Liver (tissue), 9 donors: ENCODE measurements around the gene VIPR2. TPM values are rescaled to one million over a fixed set of nuclear protein-coding genes. Genes with fewer than 3 reads are reported as not detected.

Experiments
- DNase-seq: peaks from one replicate; pipeline ENCODE4 v3.0.0-alpha.2; 2017; ENCODE audit warnings: low spot score
- H3K27ac ChIP-seq, 2 donors: one replicate each; pipeline ENCODE4 v1.7.0; 2013; ENCODE audit warnings: inconsistent platforms in 2 of 2, low read length in 2 of 2, control low read depth in 1 of 2, low read depth in 1 of 2, mild to moderate bottlenecking in 1 of 2
- H3K27me3 ChIP-seq, 4 donors: one replicate each; pipeline versions ENCODE4 v1.6.1 to v1.7.0; 2013; ENCODE audit warnings: low read length in 3 of 4, inconsistent platforms in 1 of 4, mild to moderate bottlenecking in 1 of 4, moderate library complexity in 1 of 4; ENCODE audit not compliant: control insufficient read depth in 4 of 4, insufficient read depth in 4 of 4
- H3K36me3 ChIP-seq, 4 donors: one replicate each; pipeline versions ENCODE4 v1.6.1 to v1.7.0; 2013; ENCODE audit warnings: low read length in 3 of 4, mild to moderate bottlenecking in 3 of 4, low read depth in 1 of 4, moderate library complexity in 1 of 4; ENCODE audit not compliant: control insufficient read depth in 4 of 4, insufficient read depth in 3 of 4
- H3K4me1 ChIP-seq, 4 donors: one replicate each; pipeline versions ENCODE4 v1.6.1 to v1.7.0; 2013; ENCODE audit warnings: low read length in 3 of 4, mild to moderate bottlenecking in 3 of 4, moderate library complexity in 1 of 4; ENCODE audit not compliant: control insufficient read depth in 4 of 4, insufficient read depth in 4 of 4
- H3K4me3 ChIP-seq, 3 donors: one replicate each; pipeline versions ENCODE4 v1.6.1 to v1.7.0; 2013; ENCODE audit warnings: low read length in 3 of 3, control low read depth in 1 of 3, low read depth in 1 of 3, mild to moderate bottlenecking in 1 of 3
- H3K9ac ChIP-seq, 2 donors: one replicate each; pipeline ENCODE4 v1.7.0; 2013; ENCODE audit warnings: low read length in 2 of 2, mild to moderate bottlenecking in 2 of 2, moderate library complexity in 2 of 2, control low read depth in 1 of 2, low read depth in 1 of 2
- H3K9me3 ChIP-seq, 4 donors: one replicate each; pipeline versions ENCODE4 v1.6.1 to v1.7.0; 2013; ENCODE audit warnings: low read length in 3 of 4; ENCODE audit not compliant: control insufficient read depth in 4 of 4
- ATF3 ChIP-seq: IDR thresholded peaks from 2 replicates; pipeline ENCODE4 v1.6.1; 2016; ENCODE audit warnings: antibody characterized with exemption
- CTCF ChIP-seq: fragments of 150-350 bp; IDR thresholded peaks from 2 replicates; pipeline ENCODE4 v1.5.1; 2017; ENCODE audit warnings: improper control_type of control experiment, low read depth, low read length; ENCODE audit not compliant: missing input control
- EGR1 ChIP-seq, 2 donors: IDR thresholded peaks; 2 replicates each; pipeline ENCODE4 v1.6.1; 2016 to 2018; ENCODE audit warnings: antibody characterized with exemption in 2 of 2, low read depth in 2 of 2
- FOXA1 ChIP-seq: IDR thresholded peaks from 2 replicates; pipeline ENCODE4 v1.6.1; 2016; ENCODE audit warnings: antibody characterized with exemption
- FOXA2 ChIP-seq: IDR thresholded peaks from 2 replicates; pipeline ENCODE4 v1.6.1; 2016; ENCODE audit warnings: antibody characterized with exemption
- GABPA ChIP-seq, 2 donors: IDR thresholded peaks in 1 of 2; conservative IDR thresholded peaks in 1 of 2; 2 replicates each; pipeline ENCODE4 v1.6.1; 2016; ENCODE audit warnings: antibody characterized with exemption in 2 of 2, mild to moderate bottlenecking in 1 of 2, moderate library complexity in 1 of 2
- HNF4A ChIP-seq, 2 donors: conservative IDR thresholded peaks; 2 replicates each; pipeline ENCODE4 v1.6.1; 2016; ENCODE audit warnings: antibody characterized with exemption in 2 of 2, mild to moderate bottlenecking in 2 of 2
- HNF4G ChIP-seq: IDR thresholded peaks from 2 replicates; pipeline ENCODE4 v1.6.1; 2016; ENCODE audit warnings: antibody characterized with exemption
- JUND ChIP-seq, 2 donors: IDR thresholded peaks; 2 replicates each; pipeline ENCODE4 v1.6.1; 2016; ENCODE audit warnings: antibody characterized with exemption in 2 of 2
- MAX ChIP-seq: IDR thresholded peaks from 2 replicates; pipeline ENCODE4 v1.6.1; 2016; ENCODE audit warnings: antibody characterized with exemption
- NR2F2 ChIP-seq: IDR thresholded peaks from 2 replicates; pipeline ENCODE4 v1.6.1; 2016; ENCODE audit warnings: antibody characterized with exemption
- RAD21 ChIP-seq, 2 donors: IDR thresholded peaks; 2 replicates each; pipeline ENCODE4 v1.6.1; 2016; ENCODE audit warnings: antibody characterized with exemption in 2 of 2, mild to moderate bottlenecking in 2 of 2
- REST ChIP-seq: IDR thresholded peaks from 2 replicates; pipeline ENCODE4 v1.6.1; 2016; ENCODE audit warnings: antibody characterized with exemption, mild to moderate bottlenecking
- RXRA ChIP-seq, 2 donors: IDR thresholded peaks; 2 replicates each; pipeline ENCODE4 v1.6.1; 2017 to 2018; ENCODE audit warnings: antibody characterized with exemption in 2 of 2, mild to moderate bottlenecking in 1 of 2
- SP1 ChIP-seq: IDR thresholded peaks from 2 replicates; pipeline ENCODE4 v1.6.1; 2018; ENCODE audit warnings: antibody characterized with exemption, mild to moderate bottlenecking
- TAF1 ChIP-seq: conservative IDR thresholded peaks from 2 replicates; pipeline ENCODE4 v1.6.1; 2016; ENCODE audit warnings: antibody characterized with exemption, mild to moderate bottlenecking
- YY1 ChIP-seq: IDR thresholded peaks from 2 replicates; pipeline ENCODE4 v1.6.1; 2016; ENCODE audit warnings: antibody characterized with exemption, mild to moderate bottlenecking
- ZBTB33 ChIP-seq: IDR thresholded peaks from 2 replicates; pipeline ENCODE4 v1.6.1; 2016; ENCODE audit warnings: antibody characterized with exemption
- WGBS: extraction: QIAGEN DNeasy Blood & Tissue Kit; methylation state at CpG from one replicate; pipeline ENCODE4 v1.1.7; 2013; 5-methylcytosine and 5-hydroxymethylcytosine counted together
- polyA plus RNA-seq, 2 donors: library from polyadenylated mRNA; stranded (reverse) in 1 of 2; unstranded in 1 of 2; fragments of 200-250 nt in 1 of 2; fragments of >200 nt in 1 of 2; fragmentation: Nextera tagmentation in 1 of 2; extraction: Ambion mirVana in 1 of 2; gene quantifications; one replicate each; pipeline versions ENCODE4 v1.2.1 to v1.2.3, GENCODE V29; 2013 to 2015
- total RNA-seq, 2 donors: library from RNA; depleted of rRNA; stranded (reverse); fragments of >200 nt; gene quantifications; one replicate each; pipeline ENCODE4 v1.2.3, GENCODE V29; 2014
- donor health status: healthy.
- donor health status: healthy.
- donor health status: healthy.
- donor health status: healthy.
- donor health status: healthy.

The VIPR2 gene
- total and polyA plus RNA-seq, 4 donors, result 0.05 to 0.17 (median 0.10) TPM; not detected in 1

- TF ChIP-seq CTCF (no peak), GABPA (IDR thresholded peaks at IDR 0.05 in 1 of 2, conservative IDR thresholded peaks at IDR 0.05 in 1 of 2) (no peak), EGR1 (IDR thresholded peaks at IDR 0.05; ENCODE audit: low read depth in 2 of 2) (no peak), ATF3 (no peak), TAF1 (no peak), MAX (no peak)
These were observed 27.9 kb downstream of the VIPR2 start (continued) for GRCh38 chr7:159116581-159117339.

GRCh38 chr7:159115601-159116501, 28.8 kb downstream of the VIPR2 start:
- H3K27ac ChIP-seq, result no peak overlapping the region
- no peak overlapping the region for H3K4me3 ChIP-seq
- H3K9me3 ChIP-seq, result no peaks in the 10 kb centered on the region
- H3K4me1 ChIP-seq, result no peaks in the 10 kb centered on the region
- WGBS, result 52% methylated on average over 19 of the region's 19 CpGs
- peaks cover 0 to 3% (median 0%) of the 10 kb centered on the region in 4 donors for H3K27me3 ChIP-seq
- TF ChIP-seq JUND (IDR thresholded peaks at IDR 0.05) (no peak), MAX (no peak), HNF4G (no peak), FOXA2 (no peak), RXRA (IDR thresholded peaks at IDR 0.05) (no peak), ZBTB33 (no peak), HNF4A (conservative IDR thresholded peaks at IDR 0.05) (no peak), YY1 (no peak), CTCF (no peak), FOXA1 (no peak), ATF3 (no peak), NR2F2 (no peak), TAF1 (no peak), SP1 (no peak), RAD21 (IDR thresholded peaks at IDR 0.05) (no peak), EGR1 (IDR thresholded peaks at IDR 0.05; ENCODE audit: low read depth in 2 of 2) (no peak), REST (no peak), GABPA (IDR thresholded peaks at IDR 0.05 in 1 of 2, conservative IDR thresholded peaks at IDR 0.05 in 1 of 2) (no peak)
- no peaks in the 10 kb centered on the region for H3K36me3 ChIP-seq
- no peak overlapping the region for H3K9ac ChIP-seq
- DNase-seq, result no peak
